Gastroesophageal sphincter (tissue), 4 donors: ENCODE results near the gene PSMD1. TPM values are rescaled to one million over a fixed set of nuclear protein-coding genes. Genes with fewer than 3 reads are reported as not detected.

Experiments
- ATAC-seq: fragments of 150-250 bp; one replicate; pipeline ENCODE4 v1.9.1; 2016; ENCODE audit warnings: mild to moderate bottlenecking, moderate library complexity
- H3K27ac ChIP-seq, 4 donors: fragments of 200-600 bp; sonication (generic) in 3 of 4; 1 replicate in 3 of 4; 2 replicates in 1 of 4; pipeline ENCODE4 v1.5.1; 2016 to 2019
- H3K27me3 ChIP-seq: fragments of 200-600 bp; sonication (generic); one replicate; pipeline ENCODE4 v1.5.1; 2019
- H3K36me3 ChIP-seq, 2 donors: fragments of 200-600 bp; sonication (generic); one replicate each; pipeline ENCODE4 v1.5.1; 2019; ENCODE audit warnings: control low read depth in 1 of 2
- H3K4me1 ChIP-seq, 3 donors: fragments of 200-600 bp; sonication (generic); 1 replicate in 2 of 3; 2 replicates in 1 of 3; pipeline ENCODE4 v1.5.1; 2016 to 2019; ENCODE audit warnings: control low read depth in 2 of 3
- H3K4me3 ChIP-seq, 2 donors: fragments of 200-600 bp; sonication (generic); one replicate each; pipeline ENCODE4 v1.5.1; 2019; ENCODE audit warnings: mild to moderate bottlenecking in 1 of 2, moderate library complexity in 1 of 2
- H3K9me3 ChIP-seq, 3 donors: fragments of 200-600 bp; sonication (generic); one replicate each; pipeline ENCODE4 v1.5.1; 2017 to 2019; ENCODE audit warnings: control low read depth in 2 of 3
- EP300 ChIP-seq: sonication (generic); formaldehyde crosslinking; IDR thresholded peaks from one replicate; pipeline ENCODE4 v1.6.1; 2017; ENCODE audit warnings: antibody characterized with exemption, mild to moderate bottlenecking
- POLR2A ChIP-seq, 2 donors: fragments of 450-650 bp; IDR thresholded peaks; one replicate each; pipeline ENCODE4 v1.6.1; 2017; ENCODE audit warnings: antibody characterized with exemption in 2 of 2, mild to moderate bottlenecking in 2 of 2, moderate library complexity in 1 of 2
- POLR2AphosphoS5 ChIP-seq: sonication (generic); formaldehyde crosslinking; IDR thresholded peaks from one replicate; pipeline ENCODE4 v1.6.1; 2017; ENCODE audit warnings: antibody characterized with exemption
- WGBS, 2 donors: methylation state at CpG; one replicate each; pipeline ENCODE4 v1.1.5; 2018; ENCODE audit warnings: low coverage in 1 of 2; 5-methylcytosine and 5-hydroxymethylcytosine counted together
- total RNA-seq, 4 donors: library from RNA; depleted of rRNA; stranded (reverse); fragments of >200 nt; gene quantifications; one replicate each; pipeline ENCODE4 v1.1.0, GENCODE V29; 2016
- TF ChIP-seq, protein P1 (sequence below), 4 experiments: fragments of 200-600 bp in 2 of 4; fragments of 450-650 bp in 2 of 4; sonication (generic) in 1 of 4; IDR thresholded peaks; one replicate each; pipeline ENCODE4 v1.5.1; 2017 to 2019; ENCODE audit warnings: antibody characterized with exemption in 4 of 4, mild to moderate bottlenecking in 2 of 4, moderate library complexity in 2 of 4

The PSMD1 gene
- total RNA-seq, 4 donors from 2014 or later, result 58.8 to 93.4 (median 65.9) TPM

DNA sequence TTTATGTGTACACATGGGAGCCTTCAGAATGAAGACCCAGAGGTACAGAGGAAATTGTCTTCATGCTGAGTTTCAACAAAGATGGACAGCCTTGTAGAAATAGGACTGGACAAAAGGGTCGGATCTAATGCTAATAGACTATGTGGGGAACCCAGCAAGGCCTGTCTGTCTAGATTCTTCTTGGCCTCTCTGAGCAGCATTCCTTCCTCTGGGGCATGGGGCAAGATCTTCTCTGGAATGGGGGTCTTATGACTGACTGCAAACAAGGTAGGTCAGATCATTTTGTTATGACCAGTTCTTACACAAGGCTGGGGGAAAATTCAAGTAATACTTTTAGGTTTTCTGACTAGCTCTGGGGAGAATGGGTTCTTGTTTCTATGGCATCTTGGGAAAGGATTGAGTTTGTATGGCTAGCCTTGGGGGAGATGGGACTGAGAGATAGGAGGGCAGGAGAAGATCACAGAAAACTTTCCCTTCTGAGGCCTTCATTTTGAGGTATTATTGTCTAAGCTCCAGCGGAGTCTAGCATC lies 46.4 kb upstream of the PSMD1 start:
- 64 to 67% methylated on average over 2 of the region's 2 CpGs for WGBS, 2 donors

DNA sequence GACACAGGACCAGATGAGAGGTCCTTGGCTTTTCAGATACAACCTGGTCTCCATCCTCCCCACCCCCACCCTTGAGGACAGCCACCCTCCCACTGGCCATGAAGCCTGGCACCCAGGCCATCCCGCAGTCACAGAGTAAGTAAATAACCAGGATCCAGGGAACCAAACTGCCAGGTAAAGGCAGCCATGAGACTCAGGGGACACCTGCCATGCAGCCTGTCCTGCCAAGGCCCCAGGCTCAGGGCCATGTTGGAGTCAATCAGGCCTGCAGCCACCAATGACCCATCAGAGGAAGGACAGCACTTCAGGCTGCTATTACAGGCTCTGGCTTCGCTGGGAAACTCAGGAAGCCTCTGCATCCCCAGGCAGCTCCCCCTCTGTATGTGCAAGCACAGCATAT lies 45.1 kb upstream of the PSMD1 start:
- no peak for ATAC-seq
- no CpG with 5 or more reads among the region's 2 CpGs for WGBS, 2 donors

More for the DNA sequence above, 46.4 kb upstream of the PSMD1 start:
- Histone ChIP-seq H3K27me3 (peaks cover 9% of the 10 kb centered on the region), H3K4me3 (no peak overlapping the region), H3K27ac (no peak overlapping the region), H3K4me1 (no peaks in the 10 kb centered on the region), H3K36me3 (no peaks in the 10 kb centered on the region), H3K9me3 (no peaks in the 10 kb centered on the region)
- TF ChIP-seq, protein P1, sequence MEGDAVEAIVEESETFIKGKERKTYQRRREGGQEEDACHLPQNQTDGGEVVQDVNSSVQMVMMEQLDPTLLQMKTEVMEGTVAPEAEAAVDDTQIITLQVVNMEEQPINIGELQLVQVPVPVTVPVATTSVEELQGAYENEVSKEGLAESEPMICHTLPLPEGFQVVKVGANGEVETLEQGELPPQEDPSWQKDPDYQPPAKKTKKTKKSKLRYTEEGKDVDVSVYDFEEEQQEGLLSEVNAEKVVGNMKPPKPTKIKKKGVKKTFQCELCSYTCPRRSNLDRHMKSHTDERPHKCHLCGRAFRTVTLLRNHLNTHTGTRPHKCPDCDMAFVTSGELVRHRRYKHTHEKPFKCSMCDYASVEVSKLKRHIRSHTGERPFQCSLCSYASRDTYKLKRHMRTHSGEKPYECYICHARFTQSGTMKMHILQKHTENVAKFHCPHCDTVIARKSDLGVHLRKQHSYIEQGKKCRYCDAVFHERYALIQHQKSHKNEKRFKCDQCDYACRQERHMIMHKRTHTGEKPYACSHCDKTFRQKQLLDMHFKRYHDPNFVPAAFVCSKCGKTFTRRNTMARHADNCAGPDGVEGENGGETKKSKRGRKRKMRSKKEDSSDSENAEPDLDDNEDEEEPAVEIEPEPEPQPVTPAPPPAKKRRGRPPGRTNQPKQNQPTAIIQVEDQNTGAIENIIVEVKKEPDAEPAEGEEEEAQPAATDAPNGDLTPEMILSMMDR (IDR thresholded peaks at IDR 0.05), result no peak
- TF ChIP-seq POLR2A (IDR thresholded peaks at IDR 0.05) (no peak), POLR2AphosphoS5 (no peak), EP300 (no peak)
- no peak for ATAC-seq

DNA sequence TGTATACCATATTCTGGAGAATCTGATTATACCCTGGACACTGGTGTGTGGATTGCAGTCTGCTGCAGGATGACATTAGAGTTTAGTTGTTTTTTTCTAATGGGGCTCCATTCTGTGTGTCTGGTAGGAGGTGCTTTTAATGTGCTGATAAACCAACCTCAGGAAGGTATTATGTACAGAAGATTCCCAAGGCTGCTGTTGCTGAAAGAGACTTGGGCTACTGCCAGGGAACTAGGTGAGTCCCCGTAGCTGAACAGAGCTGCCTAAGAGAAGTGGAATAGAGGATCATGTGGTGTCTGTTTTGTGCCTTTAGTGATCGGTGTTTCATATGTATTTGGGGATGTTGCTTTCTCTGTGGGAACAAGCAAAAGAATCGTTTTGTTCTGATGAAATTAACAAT lies 44.2 kb upstream of the PSMD1 start:
- Histone ChIP-seq H3K36me3 (no peaks in the 10 kb centered on the region), H3K27me3 (peaks cover 22% of the 10 kb centered on the region), H3K4me3 (no peak overlapping the region), H3K27ac (no peak overlapping the region), H3K9me3 (no peaks in the 10 kb centered on the region), H3K4me1 (no peaks in the 10 kb centered on the region)
- no peak for ATAC-seq
- TF ChIP-seq EP300 (no peak), POLR2A (IDR thresholded peaks at IDR 0.05) (no peak), POLR2AphosphoS5 (no peak)
- TF ChIP-seq, protein P1 (IDR thresholded peaks at IDR 0.05), result no peak
- WGBS, 2 donors, result 52 to 53% methylated on average over 3 of the region's 3 CpGs

More for the DNA sequence above, 45.1 kb upstream of the PSMD1 start:
- peaks cover 17% of the 10 kb centered on the region for H3K27me3 ChIP-seq
- TF ChIP-seq EP300, result no peak
- TF ChIP-seq POLR2A (IDR thresholded peaks at IDR 0.05), result no peak
- no peak for TF ChIP-seq POLR2AphosphoS5
- TF ChIP-seq, protein P1 (IDR thresholded peaks at IDR 0.05), result no peak
- no peak overlapping the region for H3K4me3 ChIP-seq
- H3K36me3 ChIP-seq, result no peaks in the 10 kb centered on the region
- no peaks in the 10 kb centered on the region for H3K4me1 ChIP-seq
- no peaks in the 10 kb centered on the region for H3K9me3 ChIP-seq
- no peak overlapping the region for H3K27ac ChIP-seq

DNA sequence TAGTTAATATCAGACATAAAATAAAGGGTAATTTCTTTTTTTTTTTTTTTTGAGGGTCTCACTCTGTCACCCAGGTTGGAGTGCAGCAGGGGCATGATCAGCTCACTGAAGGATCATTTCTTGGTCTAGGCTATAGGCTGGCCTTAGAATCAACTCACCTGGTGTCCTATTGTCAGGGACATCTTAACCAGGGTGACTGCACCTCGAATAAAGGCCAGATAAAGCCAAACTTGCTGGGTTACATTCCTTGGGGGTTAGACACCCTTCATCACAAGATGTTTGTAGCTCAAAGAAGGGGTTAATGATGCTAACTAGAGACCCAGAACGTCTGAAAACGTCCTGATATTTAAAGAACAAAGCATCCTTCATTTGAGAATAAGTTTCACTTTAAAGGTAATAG lies 42.8 kb upstream of the PSMD1 start:
- WGBS, 2 donors, result 8 to 29% methylated on average over 2 to 3 of the region's 3 CpGs
- Histone ChIP-seq H3K27ac (no peak overlapping the region), H3K9me3 (no peaks in the 10 kb centered on the region), H3K4me3 (no peak overlapping the region), H3K4me1 (no peaks in the 10 kb centered on the region), H3K27me3 (peaks cover 24% of the 10 kb centered on the region), H3K36me3 (no peaks in the 10 kb centered on the region)
- ATAC-seq, result no peak
- TF ChIP-seq EP300, result no peak
- TF ChIP-seq POLR2A (IDR thresholded peaks at IDR 0.05), result no peak
- no peak for TF ChIP-seq POLR2AphosphoS5
- TF ChIP-seq, protein P1 (IDR thresholded peaks at IDR 0.05), result no peak

DNA sequence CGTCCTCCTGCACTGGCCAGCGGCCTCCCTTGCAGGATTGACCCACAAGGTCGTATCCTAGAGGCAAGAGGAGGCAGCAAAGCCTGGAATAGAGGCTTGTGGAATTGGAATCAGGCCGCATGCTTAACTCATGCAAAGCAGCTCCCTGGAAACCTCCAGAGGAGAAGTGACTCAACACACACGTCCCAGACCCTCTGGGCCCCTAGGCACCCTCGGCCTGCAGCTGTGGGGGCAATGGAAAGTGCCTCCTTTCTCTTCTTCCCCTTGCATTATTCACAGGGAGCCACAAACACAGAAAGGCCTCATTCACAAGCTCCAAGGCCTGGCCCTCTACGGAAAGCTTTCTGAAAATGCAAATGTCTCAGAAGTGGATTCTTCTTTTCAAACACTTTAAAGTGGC lies 41.2 kb upstream of the PSMD1 start:
- ATAC-seq, result no peak
- Histone ChIP-seq H3K4me3 (no peak overlapping the region), H3K9me3 (no peaks in the 10 kb centered on the region), H3K27ac (no peak overlapping the region), H3K36me3 (no peaks in the 10 kb centered on the region), H3K4me1 (no peaks in the 10 kb centered on the region), H3K27me3 (peaks cover 24% of the 10 kb centered on the region)
- WGBS, 2 donors, result 63 to 83% methylated on average over 1 to 4 of the region's 7 CpGs
- TF ChIP-seq, protein P1 (IDR thresholded peaks at IDR 0.05), result no peak
